Mucosa of descending colon (tissue), 3 donors: Measurements from ENCODE around the gene CAD. TPM values are rescaled to one million over a fixed set of nuclear protein-coding genes. Genes with fewer than 3 reads are reported as not detected.
"Not testable (repeated sequence)": the region's sequence is repeated elsewhere in the genome, so short reads cannot be mapped to it uniquely, and the experiment has no call there.

Experiments
- ATAC-seq: fragments of 200-7000 bp; cut with Tn5 transposase; one replicate; pipeline ENCODE4 v1.9.1; 2020; ENCODE audit warnings: mild to moderate bottlenecking, moderate library complexity
- DNase-seq, 3 donors: peaks; one replicate each; pipeline ENCODE4 v3.0.0-alpha.2; 2020
- H3K36me3 ChIP-seq: fragments of 200-600 bp; one replicate; pipeline ENCODE4 v1.8.0; 2021; ENCODE audit warnings: low read depth, mild to moderate bottlenecking
- H3K4me1 ChIP-seq: fragments of 200-600 bp; one replicate; pipeline ENCODE4 v1.8.0; 2021; ENCODE audit warnings: low read depth, mild to moderate bottlenecking
- H3K4me3 ChIP-seq: fragments of 200-600 bp; one replicate; pipeline ENCODE4 v1.8.0; 2021; ENCODE audit warnings: mild to moderate bottlenecking
- H3K9me3 ChIP-seq: fragments of 200-600 bp; one replicate; pipeline ENCODE4 v1.8.0; 2021; ENCODE audit warnings: mild to moderate bottlenecking
- CTCF ChIP-seq: fragments of 200-600 bp; IDR thresholded peaks from one replicate; pipeline ENCODE4 v1.8.0; 2022; ENCODE audit warnings: antibody characterized with exemption, mild to moderate bottlenecking
- intact Hi-C, 2 donors: fragments of 100-400 bp; cut with DNase I in 1 of 2; cut with micrococcal nuclease in 1 of 2; formaldehyde crosslinking; loops; one replicate each; pipeline versions ENCODE4 v1.11.0 to v1.11.1; 2022; cut with DNase I, micrococcal nuclease
- total RNA-seq, 3 donors: library from RNA; stranded (reverse); fragmentation: NEBNext Ultra II Directional in 2 of 3; extraction: Animal tissue kit (Norgen Biotek cat#: 25700) in 2 of 3; gene quantifications; one replicate each; pipeline versions ENCODE4 v1.2.1 to v1.2.4, GENCODE V29; 2021 to 2023
- donor health status: DM: no; HTN: no; CAD: no; lungs with moderate emphysema.
- donor health status: DM: no; HTN: no; CAD: no.
- donor health status: DM: no; HTN: yes; CAD: no.

CAD gene
- total RNA-seq, 3 donors from 2014 or later = 22.7 to 29.8 (median 24.7) TPM

DNA sequence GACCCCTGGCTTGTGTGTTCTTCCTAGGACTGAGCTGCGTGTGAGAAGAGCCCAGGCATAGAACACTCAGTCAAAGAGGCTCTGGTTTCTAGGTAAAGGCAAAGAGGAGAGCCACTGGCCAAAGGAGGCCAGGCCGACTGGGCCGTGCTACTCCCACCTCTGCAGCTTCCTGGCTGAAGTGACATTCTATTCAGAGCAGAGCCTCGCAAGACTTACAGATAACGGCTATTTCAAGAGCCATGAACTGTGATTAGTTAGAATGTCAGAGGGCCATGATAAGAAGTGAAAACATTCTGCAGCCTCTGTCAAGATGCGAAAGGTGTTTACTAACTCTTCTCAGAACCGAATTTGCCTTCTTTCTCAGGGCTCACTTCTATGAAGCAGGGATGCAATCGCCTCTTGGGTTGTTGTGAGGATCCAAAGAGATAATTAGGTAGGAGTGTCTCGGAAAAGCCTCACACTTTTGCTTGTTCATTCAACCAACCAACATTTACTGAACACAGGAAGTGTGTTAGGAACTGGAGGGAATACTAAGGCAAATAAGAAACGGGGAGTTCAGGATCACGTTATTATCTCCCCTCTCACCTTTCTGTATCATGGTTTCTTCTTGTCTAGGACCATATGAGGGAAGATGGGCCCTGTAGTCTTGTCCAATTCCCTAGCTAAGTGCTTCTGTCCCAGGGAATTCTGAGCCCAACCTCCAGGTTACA is 54.6 kb downstream of the CAD start:
- no peaks in the 10 kb centered on the region for H3K9me3 ChIP-seq
- no peaks in the 10 kb centered on the region for H3K36me3 ChIP-seq
- DNase-seq (no peak), ATAC-seq (no peak)
- TF ChIP-seq CTCF = no peak
- no peak overlapping the region for H3K4me3 ChIP-seq
- H3K4me1 ChIP-seq = no peaks in the 10 kb centered on the region
- intact Hi-C loops = loop anchor here in 1 of 2 donors (10.0 kb wide), 1 partner anchor 307 kb away; no protein-coding TSS in a partner anchor

DNA sequence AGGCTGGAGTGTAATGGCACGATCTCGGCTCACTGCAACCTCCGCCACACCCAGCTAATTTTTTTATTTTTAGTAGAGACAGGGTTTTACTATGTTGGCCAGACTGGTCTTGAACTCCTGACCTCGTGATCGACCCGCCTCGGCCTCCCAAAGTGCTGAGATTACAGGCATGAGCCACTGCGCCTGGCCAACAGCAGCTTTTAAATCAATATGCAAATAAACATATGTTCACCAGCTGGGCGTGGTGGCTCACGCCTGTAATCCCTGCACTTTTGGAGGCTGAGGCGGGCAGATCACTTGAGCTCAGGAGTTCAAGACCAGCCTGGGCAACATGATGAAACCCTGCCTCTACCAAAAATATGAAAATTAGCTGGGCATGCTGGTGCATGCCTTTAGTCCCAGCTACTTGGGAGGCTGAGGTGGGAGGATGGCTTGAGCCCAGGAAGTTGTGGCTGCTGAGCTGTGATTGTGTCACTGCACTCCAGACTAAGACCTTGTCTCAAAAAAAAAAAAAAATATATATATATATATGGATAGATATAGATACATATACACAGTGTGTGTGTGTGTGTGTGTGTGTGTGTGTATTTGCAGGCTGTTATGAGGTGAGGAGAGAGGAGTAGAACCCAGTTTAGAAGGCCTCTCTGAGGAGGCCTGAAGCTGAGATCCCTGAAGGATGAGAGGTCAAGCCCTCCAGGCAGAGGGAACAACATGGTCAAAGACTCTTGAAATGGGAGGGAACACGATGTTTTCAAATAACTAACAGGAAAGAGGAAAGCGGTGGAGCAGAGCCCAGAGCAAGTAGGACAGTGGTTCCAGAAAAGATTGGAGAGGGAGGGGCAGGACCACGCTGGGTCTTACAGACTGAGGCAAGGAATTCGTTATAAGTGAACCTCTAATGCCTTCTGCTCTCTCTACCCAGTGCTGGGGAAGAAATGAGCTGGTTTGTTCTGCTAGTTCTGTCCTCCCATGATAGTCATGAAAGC is 55.7 kb downstream of the CAD start:
- not testable (repeated sequence) for ATAC-seq, DNase-seq, H3K9me3 ChIP-seq, H3K4me1 ChIP-seq, H3K36me3 ChIP-seq, H3K4me3 ChIP-seq
- intact Hi-C loops = loop anchor here in 1 of 2 donors (10.0 kb wide), 1 partner anchor 308 kb away; no protein-coding TSS in a partner anchor

GRCh38 chr2:27275211-27276150 is 58.3 kb downstream of the CAD start, which contains the start of gene DNAJC5G:
DNAJC5G (plus strand) TSS chr2:27275433; CDS start chr2:27276729, 1,296 bp downstream.
- no peak for ATAC-seq

DNA sequence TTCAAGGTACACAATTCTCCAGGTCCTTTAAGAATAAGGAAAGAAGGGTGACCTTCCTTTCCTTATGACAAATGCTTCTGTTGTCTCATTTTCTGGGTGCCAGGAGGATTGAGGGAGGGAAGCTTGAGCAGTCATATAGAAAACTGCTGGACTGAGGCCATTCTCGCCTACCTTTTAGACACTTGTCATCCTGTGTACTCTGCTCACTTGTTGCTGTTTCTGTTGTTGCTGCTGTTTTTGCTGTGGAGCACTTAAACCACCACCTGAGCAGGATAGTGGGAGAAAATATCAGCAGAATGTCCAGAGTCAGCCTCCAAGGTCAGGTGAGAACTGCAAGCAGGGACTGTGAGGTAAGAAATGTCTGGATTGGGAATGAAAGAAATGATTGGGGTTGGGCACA is 60.8 kb downstream of the CAD start:
- Histone ChIP-seq H3K4me3 (no peak overlapping the region), H3K4me1 (no peaks in the 10 kb centered on the region), H3K36me3 (no peaks in the 10 kb centered on the region), H3K9me3 (no peaks in the 10 kb centered on the region)
- ATAC-seq = no peak
- no peak for DNase-seq
- TF ChIP-seq CTCF = no peak
- intact Hi-C loops = loop anchor here in 1 of 2 donors (10.0 kb wide), 1 partner anchor 313 kb away; no protein-coding TSS in a partner anchor

More at GRCh38 chr2:27275211-27276150, 58.3 kb downstream of the CAD start, which contains the start of gene DNAJC5G:
- no peaks in the 10 kb centered on the region for H3K36me3 ChIP-seq
- DNase-seq = no peak
- H3K9me3 ChIP-seq = no peaks in the 10 kb centered on the region
- H3K4me1 ChIP-seq = no peaks in the 10 kb centered on the region
- H3K4me3 ChIP-seq = no peak within 1 kb of the TSS
- intact Hi-C loops = loop anchor here in 1 of 2 donors (10.0 kb wide), 1 partner anchor 311 kb away; no protein-coding TSS in a partner anchor
- TF ChIP-seq CTCF = no peak

- Histone ChIP-seq H3K9me3 (no peaks in the 10 kb centered on the region), H3K4me3 (no peak overlapping the region), H3K36me3 (no peaks in the 10 kb centered on the region), H3K4me1 (no peaks in the 10 kb centered on the region)
- intact Hi-C loops = loop anchor here in 1 of 2 donors (10.0 kb wide), 1 partner anchor 186 kb away; no protein-coding TSS in a partner anchor
- no peak for ATAC-seq
- TF ChIP-seq CTCF = no peak
- DNase-seq = no peak
Measured at GRCh38 chr2:27280826-27281225, 63.7 kb downstream of the CAD start.
